ENCODE results near the gene ADSL.

Gene ADSL

GRCh38 chr22:40411506-40411861, 65.2 kb downstream of the ADSL start:
- TF ChIP-seq JUND (IDR thresholded peaks at IDR 0.05; ENCODE audit: low read depth): no peak
- no peak for DNase-seq (ENCODE audit: low read depth in 1 of 2, low spot score in 1 of 2)
- in situ Hi-C loops (cut with HindIII; ENCODE audit: low pct_unique_long_range_greater_than_20kb, low sequenced_read_pairs): no loop called here

GRCh38 chr22:40412441-40412840, 66.1 kb downstream of the ADSL start:
- in situ Hi-C loops (cut with HindIII; ENCODE audit: low pct_unique_long_range_greater_than_20kb, low sequenced_read_pairs): no loop called here
- TF ChIP-seq JUND (IDR thresholded peaks at IDR 0.05; ENCODE audit: low read depth): no peak

DNA sequence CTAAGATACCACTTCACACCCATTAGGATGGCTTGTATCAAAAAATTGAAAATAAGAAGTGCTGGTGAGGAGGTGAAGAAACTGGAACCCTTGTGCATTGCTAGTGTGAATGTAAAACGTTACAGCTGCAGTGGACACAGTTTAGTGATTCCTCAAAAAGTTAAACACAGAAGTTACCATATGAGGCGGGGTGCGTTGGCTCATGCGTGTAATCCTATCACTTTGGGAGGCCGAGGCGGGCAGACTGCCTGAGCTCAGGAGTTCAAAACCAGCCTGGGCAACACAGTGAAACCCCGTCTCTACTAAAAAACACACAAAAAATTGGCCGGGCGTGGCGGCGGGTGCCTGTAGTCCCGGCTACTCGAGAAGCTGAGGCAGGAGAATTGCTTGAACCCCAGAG, 67.6 kb downstream of the ADSL start:
- in situ Hi-C loops (cut with HindIII; ENCODE audit: low pct_unique_long_range_greater_than_20kb, low sequenced_read_pairs): no loop called here
- DNase-seq (ENCODE audit: low read depth in 1 of 2, low spot score in 1 of 2): no peak
- no peak for TF ChIP-seq JUND (IDR thresholded peaks at IDR 0.05; ENCODE audit: low read depth)

More at GRCh38 chr22:40412441-40412840, 66.1 kb downstream of the ADSL start:
- no peak for DNase-seq (ENCODE audit: low read depth in 1 of 2, low spot score in 1 of 2)

- no peak for DNase-seq (ENCODE audit: low read depth in 1 of 2, low spot score in 1 of 2)
- no peak for TF ChIP-seq JUND (IDR thresholded peaks at IDR 0.05; ENCODE audit: low read depth)
- in situ Hi-C loops (cut with HindIII; ENCODE audit: low pct_unique_long_range_greater_than_20kb, low sequenced_read_pairs): no loop called here
Observed at GRCh38 chr22:40414311-40414710, 68.0 kb downstream of the ADSL start.

DNA sequence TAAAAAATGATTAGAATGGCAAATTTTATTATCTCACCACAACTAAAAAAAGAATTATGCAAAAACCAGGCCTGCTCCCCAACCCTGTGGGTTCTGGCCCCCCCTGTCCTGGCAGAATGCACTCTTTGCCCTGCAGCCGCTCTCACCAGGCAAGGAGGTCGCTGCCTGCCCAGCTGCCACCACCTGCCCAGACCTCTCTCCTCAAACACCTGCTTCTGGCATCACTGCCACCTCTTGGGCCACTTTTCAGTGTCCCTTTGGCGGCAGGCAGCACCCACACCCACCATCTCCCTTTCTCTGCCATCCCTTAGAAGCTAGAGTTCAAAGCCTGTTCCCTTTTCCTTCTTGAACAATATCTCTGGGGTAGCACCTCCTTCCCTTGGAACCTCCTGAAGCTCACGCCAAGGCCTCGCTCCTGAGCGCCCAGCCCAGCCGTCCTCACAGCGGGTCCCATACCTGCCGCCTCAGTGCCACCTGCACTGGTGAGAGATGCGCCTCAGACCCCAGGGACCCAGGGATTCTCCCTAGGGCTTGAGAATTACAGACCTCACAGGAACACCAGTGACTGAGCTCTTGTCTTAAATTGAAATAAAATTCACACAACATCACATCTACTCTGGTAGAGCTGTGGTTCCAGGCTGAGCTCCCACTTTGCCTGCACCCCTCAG, 68.7 kb downstream of the ADSL start:
- in situ Hi-C loops (cut with HindIII; ENCODE audit: low pct_unique_long_range_greater_than_20kb, low sequenced_read_pairs): no loop called here
- no peak for DNase-seq (ENCODE audit: low read depth in 1 of 2, low spot score in 1 of 2)
- TF ChIP-seq JUND (IDR thresholded peaks at IDR 0.05; ENCODE audit: low read depth): no peak

DNA sequence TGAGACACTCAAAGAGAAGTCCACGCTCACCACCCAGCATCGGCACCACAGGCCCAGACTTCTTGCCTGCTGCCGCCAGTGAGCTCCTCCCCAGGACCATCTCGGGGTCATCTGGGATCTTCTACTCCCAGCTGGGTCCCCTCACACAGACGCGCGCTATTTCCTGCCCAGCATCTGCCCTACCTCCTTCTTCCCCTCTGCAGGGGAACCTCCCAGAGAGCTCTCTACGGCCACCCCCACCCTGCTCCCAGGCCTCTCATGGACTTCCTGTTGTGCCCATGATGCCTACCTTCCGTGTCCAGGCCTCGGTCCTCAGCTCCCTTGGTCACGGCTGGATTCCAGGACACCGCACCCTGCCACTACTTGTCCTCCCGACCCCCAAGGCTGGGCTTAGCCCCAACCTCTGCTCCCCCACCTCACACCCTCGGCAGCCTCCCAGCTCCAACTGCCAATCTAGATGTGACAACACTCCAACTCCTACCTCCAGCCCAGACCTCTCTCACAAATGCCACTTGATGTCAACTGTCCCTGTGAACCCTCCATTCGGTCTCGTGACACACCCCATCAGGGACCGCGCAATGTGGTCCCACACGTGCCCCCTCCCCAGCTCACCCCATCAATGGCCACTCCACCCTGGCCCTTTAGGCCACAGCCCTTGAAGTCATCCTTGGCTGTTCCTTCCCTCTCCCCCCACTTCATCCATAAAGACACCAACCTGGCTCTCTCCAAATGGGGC, 69.4 kb downstream of the ADSL start:
- DNase-seq (ENCODE audit: low read depth in 1 of 2, low spot score in 1 of 2): no peak
- TF ChIP-seq JUND (IDR thresholded peaks at IDR 0.05; ENCODE audit: low read depth): no peak

DNA sequence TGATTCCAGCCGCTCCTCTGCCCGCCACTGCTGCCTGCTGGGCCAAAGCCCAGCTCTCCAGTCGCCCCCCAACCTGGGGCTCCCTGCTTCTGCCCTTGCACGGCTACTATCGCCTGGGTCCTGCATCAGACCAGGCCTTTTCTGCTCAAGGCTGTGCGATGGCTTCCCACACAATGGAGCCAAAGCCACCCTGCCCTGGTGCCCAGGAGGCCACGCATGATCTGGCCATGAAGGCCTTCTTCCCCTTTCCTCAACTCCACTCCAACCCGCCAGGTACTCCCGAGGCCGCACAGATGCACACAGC, 69.9 kb downstream of the ADSL start:
- in situ Hi-C loops (cut with HindIII; ENCODE audit: low pct_unique_long_range_greater_than_20kb, low sequenced_read_pairs): no loop called here
- TF ChIP-seq JUND (IDR thresholded peaks at IDR 0.05; ENCODE audit: low read depth): no peak

More for the DNA sequence above, 69.4 kb downstream of the ADSL start:
- in situ Hi-C loops (cut with HindIII; ENCODE audit: low pct_unique_long_range_greater_than_20kb, low sequenced_read_pairs): no loop called here

GRCh38 chr22:40416636-40417035, 70.3 kb downstream of the ADSL start:
- TF ChIP-seq JUND (IDR thresholded peaks at IDR 0.05; ENCODE audit: low read depth): no peak
- in situ Hi-C loops (cut with HindIII; ENCODE audit: low pct_unique_long_range_greater_than_20kb, low sequenced_read_pairs): no loop called here
- DNase-seq (ENCODE audit: low read depth in 1 of 2, low spot score in 1 of 2): no peak

More for the DNA sequence above, 69.9 kb downstream of the ADSL start:
- DNase-seq (ENCODE audit: low read depth in 1 of 2, low spot score in 1 of 2): no peak

DNA sequence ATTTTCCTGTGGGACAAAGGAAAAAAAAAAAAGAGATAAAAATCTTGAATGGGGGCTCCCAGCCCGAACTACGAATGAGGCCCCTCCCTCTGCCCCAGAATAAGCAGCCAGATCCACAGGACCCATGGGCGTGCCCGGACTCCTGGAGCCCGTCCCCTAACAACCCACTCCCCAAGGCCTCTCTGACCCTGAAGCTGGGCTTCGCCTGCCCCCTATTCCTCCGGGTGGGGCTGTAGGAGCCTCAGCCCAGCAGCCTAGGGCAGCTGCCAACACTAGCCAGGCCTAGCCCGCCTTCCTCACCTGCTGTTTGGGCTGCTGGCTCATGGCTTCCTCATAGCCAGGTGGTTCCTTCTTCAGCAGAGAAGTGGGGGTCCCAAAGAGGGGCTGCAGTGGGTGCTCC, 70.7 kb downstream of the ADSL start:
- in situ Hi-C loops (cut with HindIII; ENCODE audit: low pct_unique_long_range_greater_than_20kb, low sequenced_read_pairs): no loop called here
- no peak for TF ChIP-seq JUND (IDR thresholded peaks at IDR 0.05; ENCODE audit: low read depth)
- no peak for DNase-seq (ENCODE audit: low read depth in 1 of 2, low spot score in 1 of 2)

- TF ChIP-seq JUND (IDR thresholded peaks at IDR 0.05; ENCODE audit: low read depth): no peak
- in situ Hi-C loops (cut with HindIII; ENCODE audit: low pct_unique_long_range_greater_than_20kb, low sequenced_read_pairs): no loop called here
- no peak for DNase-seq (ENCODE audit: low read depth in 1 of 2, low spot score in 1 of 2)
Observed at GRCh38 chr22:40417881-40418280, 71.6 kb downstream of the ADSL start.

GRCh38 chr22:40418366-40419201, 72.3 kb downstream of the ADSL start:
- no peak for TF ChIP-seq JUND (IDR thresholded peaks at IDR 0.05; ENCODE audit: low read depth)
- in situ Hi-C loops (cut with HindIII; ENCODE audit: low pct_unique_long_range_greater_than_20kb, low sequenced_read_pairs): no loop called here
- DNase-seq (ENCODE audit: low read depth in 1 of 2, low spot score in 1 of 2): no peak

DNA sequence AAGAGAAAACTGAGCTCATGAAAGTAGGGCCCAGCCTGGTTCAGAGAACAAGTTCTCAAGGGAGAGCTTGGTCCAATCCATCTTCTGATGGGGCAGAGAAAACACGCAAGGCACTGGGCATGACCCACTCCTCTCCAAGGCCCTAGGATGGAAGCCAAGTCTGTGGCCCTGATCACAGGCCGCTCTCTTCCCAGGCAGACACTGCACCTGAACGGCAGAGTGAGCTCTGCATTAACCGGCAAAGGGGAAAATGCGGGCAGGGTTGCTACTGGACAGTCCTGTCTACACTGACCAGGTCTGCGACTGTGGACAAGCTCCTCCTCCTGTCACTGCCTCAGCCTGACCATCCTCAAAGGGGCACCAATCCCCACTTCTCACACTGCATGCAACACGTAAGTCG, 73.4 kb downstream of the ADSL start:
- in situ Hi-C loops (cut with HindIII; ENCODE audit: low pct_unique_long_range_greater_than_20kb, low sequenced_read_pairs): no loop called here
- TF ChIP-seq JUND (IDR thresholded peaks at IDR 0.05; ENCODE audit: low read depth): no peak
- no peak for DNase-seq (ENCODE audit: low read depth in 1 of 2, low spot score in 1 of 2)
